Activated naive CD4-positive, alpha-beta T cell treated with anti-CD3 and anti-CD28 coated beads, Interleukin-2, amount 50 U/mL, for 16 hours (primary cell): Measurements from ENCODE around the gene RPS16.
"Not testable (repeated sequence)": the region's sequence is repeated elsewhere in the genome, so short reads cannot be mapped to it uniquely, and the experiment has no call there.

Source experiments
- DNase-seq: peaks from one replicate; pipeline ENCODE4 v3.0.0-alpha.2; 2020

The RPS16 gene

DNA sequence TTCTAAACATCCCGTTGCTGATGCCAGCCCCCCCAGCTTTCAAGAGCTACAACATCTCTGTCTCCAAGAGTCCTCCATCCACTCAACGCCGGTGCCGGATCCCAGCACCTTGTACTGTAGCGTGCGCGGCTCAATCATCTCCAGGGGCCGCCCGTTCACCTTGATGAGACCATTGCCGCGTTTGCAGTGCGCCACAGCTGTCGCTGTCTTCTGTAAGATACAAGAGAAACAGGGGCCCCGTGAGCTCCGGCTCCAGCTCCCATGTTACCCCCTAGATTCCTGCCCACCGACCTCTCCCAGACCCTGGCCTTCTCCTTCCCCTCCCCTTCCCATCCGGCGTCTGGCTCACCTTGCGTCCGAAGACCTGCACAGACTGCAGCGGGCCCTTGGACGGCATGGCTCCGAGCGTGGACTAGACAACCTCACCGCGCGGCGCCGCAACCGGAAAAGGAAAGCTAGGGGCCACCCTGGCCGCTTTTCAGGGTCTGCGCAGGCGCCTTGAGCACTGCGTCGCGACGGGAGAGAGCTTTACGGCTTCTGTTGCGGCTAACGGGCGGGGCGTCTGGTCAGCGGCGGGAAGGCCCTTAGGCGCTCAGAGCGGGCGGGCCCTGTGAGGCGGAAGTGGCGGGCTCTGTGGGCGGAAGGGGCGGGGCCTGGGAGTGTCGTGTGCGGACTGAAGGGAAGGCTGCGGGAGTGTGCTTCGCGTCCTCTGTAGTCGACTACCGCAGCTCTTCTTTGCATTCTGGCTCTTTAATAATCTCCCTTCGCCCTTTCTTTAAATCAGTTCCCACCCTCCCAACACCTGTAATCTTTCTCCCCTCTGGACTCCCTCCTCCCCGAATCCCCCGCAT, at the start of gene RPS16:
Gene RPS16 (minus strand): TSS at position 451 of the 851 bp plus-strand sequence. CDS start 54 bp downstream, at position 397.
- peak; percentile 100 for DNase-seq

DNA sequence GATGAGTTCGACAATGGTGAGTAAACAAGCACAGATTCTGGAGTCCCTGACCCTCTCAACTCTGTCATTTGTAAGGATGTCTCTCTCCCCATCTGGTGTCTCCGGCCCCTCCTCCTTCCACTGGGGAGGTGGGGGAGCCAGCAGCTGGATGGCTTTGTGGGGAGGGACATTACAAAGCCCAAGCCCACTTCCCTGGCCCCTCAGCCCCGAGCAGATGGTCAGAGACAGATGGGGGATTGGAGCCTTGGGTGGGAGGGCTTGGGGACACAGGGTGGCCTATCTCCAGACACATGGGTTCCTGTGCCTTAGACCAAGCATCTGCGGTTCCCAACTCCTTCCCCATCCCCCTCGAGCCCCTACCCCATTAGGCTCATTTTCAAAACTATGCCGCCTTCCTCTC, 47.4 kb upstream of the RPS16 start:
- no peak for DNase-seq

DNA sequence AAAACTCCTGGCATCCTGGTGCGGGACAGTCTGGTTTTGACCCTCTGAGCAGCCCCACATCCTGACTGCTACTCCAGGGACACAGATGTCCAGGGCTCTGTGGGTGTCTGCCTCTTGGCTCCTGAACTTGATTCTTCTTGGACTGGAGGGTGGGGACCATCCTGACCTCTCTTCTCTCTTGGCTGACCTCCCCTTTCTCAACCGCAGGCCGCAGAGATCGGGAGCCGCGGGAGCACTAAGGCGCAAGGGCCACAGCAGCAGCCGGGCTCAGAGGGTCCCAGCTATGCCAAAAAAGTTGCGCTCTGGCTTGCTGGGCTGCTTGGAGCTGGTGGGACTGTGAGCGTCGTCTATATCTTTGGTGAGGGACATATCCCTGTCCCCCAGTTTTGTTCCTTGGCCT, 45.9 kb upstream of the RPS16 start:
- no peak for DNase-seq

DNA sequence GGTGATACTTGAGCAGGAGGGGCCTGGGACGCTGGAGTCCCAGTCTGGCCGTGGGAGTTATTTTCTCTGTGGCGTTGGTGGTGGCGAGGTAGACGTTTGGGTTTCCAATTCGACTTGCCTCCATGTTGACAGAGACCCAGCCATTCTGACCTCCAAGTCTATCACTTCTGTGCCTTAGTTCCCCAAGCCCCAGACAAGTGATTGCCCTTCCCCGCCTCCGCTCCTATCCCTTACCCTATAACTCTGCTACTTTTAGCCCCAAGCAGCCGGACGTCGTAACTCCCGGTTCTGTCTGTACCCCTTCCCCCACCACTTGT, 45.4 kb upstream of the RPS16 start:
- DNase-seq: no peak

- DNase-seq: peak; percentile 99
Observed at GRCh38 chr19:39480337-39481228, 44.8 kb upstream of the RPS16 start, which contains the start of gene TIMM50. TSS of gene TIMM50 (plus strand) at chr19:39480838. CDS start at chr19:39480854, 16 bp downstream.

- DNase-seq: no peak
Observed at GRCh38 chr19:39479916-39480315, 44.2 kb upstream of the RPS16 start.

- DNase-seq: not testable (repeated sequence)
Observed at GRCh38 chr19:39479319-39479801, 43.6 kb upstream of the RPS16 start.

DNA sequence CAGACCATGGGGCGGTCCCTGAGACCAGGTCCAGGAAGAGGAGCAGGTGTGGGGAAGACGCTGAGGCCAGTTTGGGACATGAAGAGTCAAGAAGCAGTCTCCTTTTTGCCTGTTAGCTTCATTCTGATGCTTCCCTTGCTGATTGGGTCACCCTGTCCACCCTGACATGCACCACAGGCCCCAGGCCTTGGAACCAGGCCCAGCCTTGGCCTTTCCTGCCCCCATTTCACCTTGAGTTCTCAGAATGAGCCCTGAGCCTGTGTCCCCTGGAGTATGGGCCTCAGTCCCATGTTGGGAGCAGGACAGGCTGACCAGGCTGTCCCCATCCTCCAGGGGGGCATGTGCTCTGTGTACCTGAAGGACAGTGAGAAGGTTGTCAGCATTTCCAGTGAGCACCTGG, 40.0 kb upstream of the RPS16 start:
- DNase-seq: no peak

GRCh38 chr19:39474139-39474620, 38.4 kb upstream of the RPS16 start:
- peak; percentile 82 for DNase-seq

DNA sequence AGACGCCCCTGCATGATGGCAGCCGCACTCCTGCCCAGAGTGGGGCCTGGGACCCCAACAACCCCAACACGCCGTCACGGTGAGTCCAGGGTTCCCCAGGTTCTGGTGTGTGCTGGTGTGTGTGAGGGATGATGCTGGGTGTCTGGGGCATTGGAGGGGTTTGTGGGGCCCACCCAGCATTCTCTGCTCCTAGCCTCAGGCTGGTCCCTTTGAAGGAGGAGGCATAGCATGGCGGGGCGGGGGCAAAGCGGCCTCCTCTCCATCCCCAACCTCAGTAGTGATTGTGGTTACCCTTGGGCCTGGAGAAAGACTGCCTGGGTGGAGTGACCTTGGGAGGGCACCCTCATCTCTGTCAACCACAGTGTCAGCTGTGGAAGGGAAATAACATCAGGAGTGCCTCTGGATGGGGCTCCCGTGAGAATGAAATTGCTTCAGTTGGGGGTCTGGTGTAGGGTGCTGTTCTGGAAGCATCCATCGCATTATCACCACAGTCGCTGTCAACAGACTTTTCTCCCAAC, 37.8 kb upstream of the RPS16 start:
- no peak for DNase-seq

DNA sequence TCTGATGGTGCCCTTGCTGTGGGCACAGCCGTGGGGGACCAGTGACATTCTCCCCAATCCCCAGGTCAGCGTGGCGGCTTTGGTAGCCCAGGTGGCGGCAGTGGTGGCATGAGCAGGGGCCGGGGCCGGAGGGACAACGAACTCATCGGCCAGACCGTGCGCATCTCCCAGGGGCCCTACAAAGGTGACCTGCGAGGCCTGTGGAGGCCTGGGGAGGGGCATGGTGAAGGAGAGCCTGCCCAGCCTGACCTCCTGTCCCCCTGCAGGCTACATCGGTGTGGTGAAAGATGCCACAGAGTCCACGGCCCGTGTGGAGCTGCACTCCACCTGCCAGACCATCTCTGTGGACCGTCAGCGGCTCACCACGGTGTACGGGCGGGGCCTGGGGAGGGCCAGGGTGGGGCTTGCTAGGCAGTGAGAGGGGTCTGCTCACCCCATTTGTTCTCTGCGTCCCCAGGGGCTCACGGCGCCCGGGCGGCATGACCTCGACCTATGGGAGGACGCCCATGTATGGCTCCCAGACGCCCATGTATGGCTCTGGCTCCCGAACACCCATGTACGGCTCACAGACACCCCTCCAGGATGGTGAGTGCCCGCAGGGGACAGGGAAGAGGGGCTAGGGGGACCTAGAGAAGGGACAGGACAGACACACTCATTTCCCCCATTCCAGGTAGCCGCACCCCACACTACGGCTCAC, 37.1 kb upstream of the RPS16 start:
- no peak for DNase-seq

- no peak for DNase-seq
Observed at GRCh38 chr19:39471756-39472536, 36.2 kb upstream of the RPS16 start.

- DNase-seq: no peak
Observed at GRCh38 chr19:39470724-39471339, 35.1 kb upstream of the RPS16 start.

- no peak for DNase-seq
Observed at GRCh38 chr19:39469567-39469966, 33.8 kb upstream of the RPS16 start.

DNA sequence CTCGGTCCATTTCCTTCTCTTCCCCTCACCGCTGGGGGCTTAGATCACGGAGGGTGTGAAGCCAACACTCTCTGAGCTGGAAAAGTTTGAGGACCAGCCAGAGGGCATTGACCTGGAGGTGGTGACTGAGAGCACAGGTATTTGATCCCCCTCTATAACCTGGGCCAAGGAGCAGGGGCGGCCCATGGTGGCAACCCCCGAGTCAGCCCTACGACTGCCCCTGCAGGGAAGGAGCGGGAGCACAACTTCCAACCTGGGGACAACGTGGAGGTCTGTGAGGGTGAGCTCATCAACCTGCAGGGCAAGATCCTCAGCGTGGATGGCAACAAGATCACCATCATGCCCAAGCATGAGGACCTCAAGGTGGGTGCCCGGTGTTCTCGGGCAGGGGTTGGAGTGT, 33.3 kb upstream of the RPS16 start:
- DNase-seq: no peak

- DNase-seq: no peak
Observed at GRCh38 chr19:39467941-39468340, 32.2 kb upstream of the RPS16 start.

- DNase-seq: no peak
Observed at GRCh38 chr19:39465956-39466747, 30.4 kb upstream of the RPS16 start.

GRCh38 chr19:39463403-39463802, 27.7 kb upstream of the RPS16 start:
- no peak for DNase-seq

GRCh38 chr19:39451257-39451656, 15.5 kb upstream of the RPS16 start:
- DNase-seq: not testable (repeated sequence)

DNA sequence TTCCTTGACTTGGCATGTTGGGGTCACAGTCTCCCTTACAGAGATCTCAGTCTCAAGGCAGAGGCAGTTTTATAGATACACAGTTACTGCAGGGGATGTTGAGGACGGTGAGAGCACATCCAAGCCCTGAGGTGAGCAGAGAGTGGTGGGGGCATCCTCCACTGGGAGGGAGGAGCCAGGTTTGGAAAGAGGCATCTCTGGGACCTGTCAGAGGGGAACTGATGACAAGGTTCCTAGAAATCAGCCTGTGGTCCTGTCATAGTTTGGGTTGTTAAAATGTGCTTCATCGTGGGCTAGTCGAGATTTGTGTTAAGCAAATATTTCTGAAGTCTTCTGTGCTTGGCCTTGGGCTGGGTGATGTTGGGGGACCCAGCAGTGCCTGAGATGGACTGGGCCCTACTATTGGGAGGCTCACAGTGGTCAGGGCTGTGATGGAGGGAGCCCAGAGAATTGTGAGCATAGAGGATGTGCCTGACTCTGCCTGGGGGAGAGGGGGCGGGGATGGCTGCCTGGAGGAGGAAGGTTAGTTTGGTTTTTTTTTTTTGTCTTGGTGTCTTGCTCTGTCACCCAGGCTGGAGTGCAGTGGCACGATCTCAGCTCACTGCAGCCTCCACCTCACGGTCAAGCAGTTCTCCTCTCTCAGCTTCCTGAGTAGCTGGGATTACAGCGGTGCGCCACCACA, 13.5 kb upstream of the RPS16 start:
- no peak for DNase-seq
